ENCODE data around the gene TM7SF2.
A peak's percentile ranks its signal among the peaks of the same experiment; 100 is the strongest.
"Not testable (repeated sequence)": the region's sequence is repeated elsewhere in the genome, so short reads cannot be mapped to it uniquely, and the experiment has no call there.

Gene TM7SF2

GRCh38 chr11:65115361-65116082 lies 3.9 kb downstream of the TM7SF2 start:
- no peak for DNase-seq

- DNase-seq = peak; percentile 63
Observed at GRCh38 chr11:65116370-65117205, 4.9 kb downstream of the TM7SF2 start.

- DNase-seq = peak; percentile 100
Observed at GRCh38 chr11:65117206-65118096, 5.8 kb downstream of the TM7SF2 start, which contains the start of gene ZNHIT2. Gene ZNHIT2 (minus strand): TSS chr11:65117701. CDS start chr11:65117653, 48 bp downstream.

- peak; percentile 15 for DNase-seq
Observed at GRCh38 chr11:65118097-65118837, 6.6 kb downstream of the TM7SF2 start.

- not testable (repeated sequence) for DNase-seq
Observed at GRCh38 chr11:65118891-65119669, 7.4 kb downstream of the TM7SF2 start.

GRCh38 chr11:65119670-65119995 lies 8.0 kb downstream of the TM7SF2 start:
- DNase-seq = no peak

- no peak for DNase-seq
Observed at GRCh38 chr11:65120831-65121230, 9.2 kb downstream of the TM7SF2 start.

- no peak for DNase-seq
Observed at GRCh38 chr11:65121447-65121864, 9.8 kb downstream of the TM7SF2 start.

GRCh38 chr11:65121865-65122696 lies 10.4 kb downstream of the TM7SF2 start, which contains the start of the genes FAU and MRPL49:
Gene FAU (minus strand): TSS chr11:65122134. CDS start chr11:65121813, 321 bp downstream.
Gene MRPL49 (plus strand): TSS chr11:65122321. CDS start chr11:65122347, 26 bp downstream.
- peak; percentile 99 for DNase-seq

GRCh38 chr11:65124480-65125196 lies 13.0 kb downstream of the TM7SF2 start:
- DNase-seq = no peak

GRCh38 chr11:65125197-65126056 lies 13.8 kb downstream of the TM7SF2 start:
- DNase-seq = no peak

GRCh38 chr11:65126624-65127274 lies 15.1 kb downstream of the TM7SF2 start:
- DNase-seq = no peak

- DNase-seq = no peak
Observed at GRCh38 chr11:65127473-65128181, 16.0 kb downstream of the TM7SF2 start.

- DNase-seq = no peak
Observed at GRCh38 chr11:65128182-65129145, 16.8 kb downstream of the TM7SF2 start.

GRCh38 chr11:65129649-65130441 lies 18.2 kb downstream of the TM7SF2 start:
- DNase-seq = no peak

Data from activated CD8-positive, alpha-beta memory T cell treated with anti-CD3 and anti-CD28 coated beads, Interleukin-2, amount 50 U/mL, for 4 hours (primary cell).